Activated CD8-positive, alpha-beta memory T cell treated with anti-CD3 and anti-CD28 coated beads for 1 hour (primary cell): ENCODE measurements around the gene EFCC1.

Experiments used
- DNase-seq, 2 donors: peaks; one replicate each; pipeline ENCODE4 v3.0.0-alpha.2; 2020; ENCODE audit warnings: low read depth in 1 of 2; ENCODE audit errors: extremely low read depth in 1 of 2

Gene EFCC1

DNA sequence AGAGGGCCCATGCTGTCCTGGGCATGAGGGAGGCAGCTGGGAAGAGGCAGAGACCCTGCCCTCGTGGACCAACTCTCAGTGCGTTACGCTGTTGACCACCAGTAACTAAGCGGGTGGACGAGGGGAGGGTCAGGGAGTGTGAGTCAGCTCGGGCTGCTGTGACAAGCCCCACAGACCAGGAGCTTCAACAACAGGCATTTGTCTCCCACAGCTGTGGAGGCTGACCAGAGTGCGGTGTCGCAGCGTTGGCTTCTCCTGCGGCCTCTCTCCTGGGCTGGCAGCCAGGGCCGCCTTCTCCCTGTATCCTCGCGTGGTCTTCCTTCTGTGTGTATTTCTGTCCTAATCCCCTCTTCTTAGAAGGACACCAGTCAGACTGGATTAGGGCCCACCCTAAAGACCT is 13.0 kb downstream of the EFCC1 start:
- no peak for DNase-seq

DNA sequence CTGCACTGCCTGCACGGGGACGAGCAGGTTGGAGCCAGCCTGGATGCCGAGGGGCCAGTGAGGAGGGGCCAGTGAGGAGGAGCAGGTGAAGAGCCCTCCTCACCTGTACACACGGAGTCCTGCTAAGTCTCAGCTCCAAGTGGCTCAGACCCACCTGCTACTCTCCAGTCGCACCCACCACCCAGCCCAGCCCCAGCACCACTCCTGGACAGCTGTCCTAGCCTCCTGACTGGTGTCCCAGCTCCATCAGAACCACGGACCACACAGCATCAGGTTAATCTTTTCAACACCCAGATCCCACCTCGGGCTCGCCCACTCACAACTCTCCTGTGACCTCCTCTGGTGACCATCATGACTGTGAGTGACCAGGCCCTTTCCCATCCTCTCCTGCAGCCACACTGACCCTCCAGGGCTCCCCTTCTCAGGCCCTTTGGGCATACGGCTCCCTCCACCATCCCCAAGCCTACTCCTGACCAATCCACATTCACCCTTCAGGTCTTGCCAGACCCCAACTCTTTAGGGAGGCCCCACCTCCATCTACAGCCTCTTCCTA is 13.8 kb downstream of the EFCC1 start:
- no peak for DNase-seq

DNA sequence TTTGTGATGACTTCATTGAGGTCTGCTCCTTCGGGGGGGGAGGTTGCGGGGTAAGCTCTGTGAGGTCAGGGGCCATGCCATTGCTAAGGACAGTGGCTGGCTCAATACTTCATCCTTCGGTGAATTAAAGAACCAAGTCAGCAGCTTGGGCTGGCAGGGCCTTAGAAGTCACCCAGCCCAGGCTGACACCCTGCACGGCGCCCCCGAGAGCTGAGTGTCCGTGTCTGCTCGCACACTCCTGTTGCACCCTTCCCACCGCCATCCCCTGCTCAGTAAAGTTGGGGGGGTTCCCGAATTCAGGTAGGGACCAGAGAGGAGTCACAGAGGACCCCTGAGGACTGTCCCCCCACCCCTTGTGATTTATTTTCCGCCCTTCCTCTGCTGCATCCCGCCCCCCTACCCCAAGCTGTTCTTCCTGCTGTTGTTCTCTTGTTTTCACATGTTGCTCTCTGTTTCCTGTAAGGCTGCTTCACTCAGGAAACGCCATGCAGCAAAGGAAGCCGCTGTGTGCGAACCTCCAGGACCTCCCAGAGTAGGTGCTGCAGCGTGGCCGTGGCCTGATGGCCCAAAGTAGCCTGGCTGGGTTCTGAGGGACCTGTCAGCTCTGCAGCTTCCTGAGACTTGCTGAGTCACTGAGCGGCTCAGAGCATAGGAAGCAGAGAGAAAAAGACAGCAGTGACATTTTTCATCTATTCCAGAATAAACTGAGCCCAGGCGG is 14.4 kb downstream of the EFCC1 start:
- DNase-seq = no peak

DNA sequence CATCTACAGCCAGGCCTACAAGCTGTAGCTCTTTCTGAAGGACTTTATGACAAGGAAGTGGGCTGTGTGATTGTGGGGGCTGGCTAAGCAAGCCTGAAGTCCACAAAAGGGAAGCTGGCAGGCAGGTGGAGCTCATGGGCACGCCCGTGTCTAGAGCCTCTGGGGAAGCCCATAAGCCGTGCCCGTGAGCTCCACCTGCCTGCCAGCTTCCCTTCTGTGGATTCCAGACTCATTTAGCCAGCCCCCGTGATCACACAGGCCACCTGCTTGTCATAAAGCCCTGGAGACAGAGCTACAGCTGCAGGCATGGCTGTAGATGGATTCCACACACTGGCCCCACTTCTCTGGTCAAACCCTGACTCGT is 15.2 kb downstream of the EFCC1 start:
- peak in 1 of 2 donors; percentile 33 for DNase-seq

DNA sequence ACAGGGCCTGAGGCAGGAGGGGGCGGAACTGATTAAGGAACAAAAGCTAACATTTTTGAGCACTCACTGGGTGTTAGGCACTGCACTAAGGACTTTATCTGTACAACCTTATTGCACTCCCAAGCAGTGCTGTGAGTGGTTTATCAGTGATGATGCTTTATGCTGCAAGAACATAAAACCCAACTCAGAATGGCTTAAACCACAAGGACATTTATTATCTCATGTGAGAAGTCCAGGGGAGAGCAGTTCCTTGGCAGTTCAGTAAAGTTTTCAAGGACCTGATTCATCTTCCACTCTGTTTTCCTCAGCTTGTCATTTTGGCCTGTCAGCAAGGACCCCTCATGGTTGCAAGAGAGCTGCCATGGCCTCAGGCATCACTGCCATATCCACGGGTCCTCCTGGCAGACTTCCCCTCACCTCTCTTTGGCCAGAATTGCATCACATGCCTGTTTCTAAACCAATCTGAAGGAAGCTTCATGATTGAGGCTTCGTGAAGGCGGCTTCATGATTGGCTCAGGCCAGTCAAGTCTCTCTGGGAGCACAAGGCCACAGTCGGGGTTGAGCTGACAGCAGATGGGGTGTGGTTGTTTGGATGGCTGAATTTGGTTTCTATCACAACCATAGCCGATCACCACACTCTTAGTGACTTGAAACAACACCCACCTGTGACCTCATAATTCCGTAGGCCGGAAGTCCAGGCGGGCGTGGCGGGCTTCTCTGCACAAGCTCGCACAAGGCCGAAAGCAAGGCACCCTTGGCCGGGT is 15.8 kb downstream of the EFCC1 start:
- no peak for DNase-seq

DNA sequence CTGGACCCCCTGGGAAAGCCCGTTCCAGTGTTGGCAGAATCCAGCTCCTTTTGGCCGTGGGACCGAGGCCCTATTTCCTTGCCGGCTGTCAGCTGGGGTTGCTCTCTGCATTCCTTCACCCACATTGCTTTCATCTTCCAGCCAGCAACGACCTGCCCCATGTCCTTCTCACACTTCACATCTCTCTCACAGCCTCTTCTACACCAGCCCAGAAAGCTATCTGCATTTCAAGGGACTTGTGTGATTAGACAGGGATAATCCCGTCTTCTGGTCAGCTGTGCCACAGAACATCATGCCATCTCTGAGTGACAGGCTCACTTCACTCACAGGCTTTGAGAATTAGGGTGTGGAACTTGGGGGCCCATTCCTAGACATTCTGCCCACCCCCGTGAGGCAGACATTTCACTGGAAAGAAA is 16.4 kb downstream of the EFCC1 start:
- no peak for DNase-seq

DNA sequence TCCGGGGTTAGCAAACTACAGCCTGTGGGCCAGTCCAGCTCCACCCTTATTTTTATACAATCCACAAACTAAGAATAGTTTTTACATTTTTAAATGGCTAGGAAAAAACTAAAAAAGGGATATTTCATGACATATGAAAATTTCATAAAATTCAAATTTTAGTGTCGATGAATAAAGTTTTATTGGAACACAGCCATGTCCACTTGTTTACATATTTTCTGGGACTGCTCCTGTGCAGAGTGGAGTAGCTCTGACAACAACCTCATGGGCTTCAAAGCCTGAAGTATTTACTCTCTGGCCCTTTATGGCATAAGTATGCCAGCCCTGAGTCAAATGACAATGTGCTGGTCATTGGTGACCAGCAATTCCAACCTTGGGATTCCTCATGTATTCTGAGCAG is 17.2 kb downstream of the EFCC1 start:
- DNase-seq = no peak

DNA sequence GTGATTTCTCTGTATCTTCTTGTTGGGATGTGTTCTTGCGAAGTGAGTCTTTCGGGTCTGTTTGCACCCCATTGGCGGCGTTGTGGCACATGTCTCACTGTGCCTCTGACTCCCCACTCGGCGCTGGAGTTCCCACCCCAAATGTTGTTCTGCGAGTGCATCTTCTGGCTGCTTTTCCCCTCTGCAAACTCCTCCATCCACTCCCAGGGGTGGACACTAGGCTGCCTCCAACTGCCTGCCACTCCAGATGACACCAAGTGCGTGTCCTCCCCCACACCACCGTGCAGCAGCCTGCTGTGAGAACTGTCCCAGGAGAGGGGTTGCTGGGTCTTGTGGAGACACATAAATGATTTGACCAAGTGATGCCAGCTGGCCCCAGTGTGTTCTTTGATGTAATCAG is 17.6 kb downstream of the EFCC1 start:
- DNase-seq = no peak

DNA sequence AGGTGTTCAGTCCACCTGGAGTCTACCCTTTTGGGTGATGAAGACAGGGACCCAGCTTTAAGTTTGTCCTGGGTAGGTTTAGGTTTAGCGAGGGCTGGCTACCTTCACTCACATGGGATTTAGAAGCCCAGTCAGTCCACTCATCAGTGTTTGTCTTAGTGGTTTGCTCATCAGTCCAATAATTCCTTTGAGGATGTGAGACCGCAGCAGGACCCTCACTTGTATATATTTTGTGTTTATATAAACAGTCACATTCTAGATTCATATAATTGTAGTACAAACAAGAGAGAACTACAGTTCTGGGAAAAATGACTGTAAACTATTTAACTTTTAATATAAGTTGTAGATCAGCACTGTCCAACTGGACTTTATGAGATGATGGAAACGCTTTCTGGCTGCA is 18.2 kb downstream of the EFCC1 start:
- no peak for DNase-seq

DNA sequence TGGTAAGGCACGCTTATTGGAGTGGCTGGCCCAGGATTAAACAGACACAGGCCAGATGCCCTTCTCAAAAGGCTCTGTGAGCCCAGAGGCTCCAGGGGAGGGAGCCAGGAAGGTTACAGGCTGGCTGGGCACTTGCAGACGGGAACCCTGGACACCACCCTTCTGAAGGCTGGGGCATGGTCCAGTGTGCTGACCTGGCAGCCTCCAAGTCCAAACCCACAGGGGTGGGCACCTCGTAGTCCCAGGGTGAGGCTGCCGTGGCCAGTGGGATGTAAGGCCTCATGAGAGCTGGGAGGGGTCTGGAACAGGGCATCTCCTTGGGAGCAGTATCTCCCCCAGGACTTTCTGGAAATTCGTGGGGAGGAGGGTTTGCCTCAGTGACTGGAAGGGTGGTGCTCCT is 19.6 kb downstream of the EFCC1 start:
- no peak for DNase-seq

DNA sequence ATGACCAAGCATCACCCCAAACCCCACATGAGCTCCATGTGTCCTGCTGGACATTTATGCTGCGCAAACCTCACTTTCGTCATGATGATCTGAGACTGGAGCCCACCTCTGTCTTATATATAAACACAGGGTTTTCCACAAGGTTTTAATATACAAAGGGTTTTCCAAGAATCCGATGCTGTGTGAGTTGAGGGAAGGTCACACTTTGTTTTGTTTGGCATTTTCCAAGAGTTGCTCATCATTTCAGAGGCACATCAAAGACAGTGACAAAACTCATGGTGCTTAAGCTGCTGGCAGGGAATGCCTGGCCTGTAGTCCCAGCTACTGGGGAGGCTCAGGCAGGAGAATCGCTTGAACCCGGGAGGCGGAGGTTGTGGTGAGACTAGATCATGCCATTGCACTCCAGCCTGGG is 20.0 kb downstream of the EFCC1 start:
- DNase-seq = no peak

DNA sequence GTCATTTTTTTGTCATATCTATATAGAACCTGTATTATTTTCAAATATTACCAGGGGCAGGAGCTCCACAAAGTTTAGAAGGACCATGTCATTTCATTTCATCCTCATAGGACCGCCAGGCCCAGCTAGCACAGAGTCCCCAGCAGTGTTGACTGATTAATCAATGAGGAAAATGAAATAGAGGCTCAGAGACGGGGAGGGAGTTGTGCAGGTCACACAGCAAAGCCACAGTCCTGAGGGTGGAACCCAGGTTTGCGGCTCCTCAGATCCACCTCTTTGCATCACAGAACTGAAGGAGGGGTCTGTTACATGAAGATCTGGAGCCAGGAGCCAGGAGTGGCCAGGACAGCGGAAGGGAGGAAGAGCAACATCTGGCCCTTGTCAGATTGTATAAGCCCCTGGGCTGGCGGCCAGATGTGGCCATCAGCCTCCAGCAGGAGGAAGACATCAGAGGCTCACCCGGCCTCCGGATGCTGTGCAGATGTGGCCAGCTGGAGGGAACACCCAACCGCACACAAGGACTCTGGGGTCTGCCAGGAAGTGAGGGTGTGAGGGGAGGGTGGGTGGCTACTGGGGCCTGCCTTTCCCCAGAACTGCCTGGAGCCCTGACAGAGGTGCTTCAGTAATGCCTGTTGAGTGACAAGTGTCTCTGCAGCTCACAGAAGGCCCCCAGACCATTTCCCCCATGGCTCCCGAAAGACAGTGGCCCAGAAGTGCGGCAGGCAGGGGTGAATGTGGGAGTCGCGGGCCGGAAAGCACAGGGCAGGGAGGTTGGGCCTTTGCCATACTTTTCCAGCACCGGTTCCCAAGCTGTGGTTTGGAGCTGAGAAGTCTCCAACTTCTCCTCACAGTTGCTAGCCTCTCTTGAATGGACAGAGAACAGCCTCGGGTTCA is 21.3 kb downstream of the EFCC1 start:
- no peak for DNase-seq

DNA sequence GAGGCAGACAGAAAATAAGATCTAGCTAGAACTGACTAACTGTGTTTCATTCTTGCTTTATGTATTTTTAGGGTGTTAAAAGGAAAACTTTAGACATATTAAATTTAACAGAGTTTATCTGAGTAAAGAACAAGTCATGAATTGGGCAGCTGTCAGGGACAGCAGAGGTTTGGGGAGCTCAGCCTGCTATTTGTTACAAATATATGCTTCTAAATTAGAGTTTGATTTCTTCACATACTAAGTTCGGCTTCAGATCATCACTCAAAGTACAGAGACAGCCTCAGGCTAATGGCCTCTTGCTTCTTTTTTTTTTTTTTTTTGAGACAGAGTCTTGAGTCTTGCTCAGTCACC is 21.9 kb downstream of the EFCC1 start:
- no peak for DNase-seq

DNA sequence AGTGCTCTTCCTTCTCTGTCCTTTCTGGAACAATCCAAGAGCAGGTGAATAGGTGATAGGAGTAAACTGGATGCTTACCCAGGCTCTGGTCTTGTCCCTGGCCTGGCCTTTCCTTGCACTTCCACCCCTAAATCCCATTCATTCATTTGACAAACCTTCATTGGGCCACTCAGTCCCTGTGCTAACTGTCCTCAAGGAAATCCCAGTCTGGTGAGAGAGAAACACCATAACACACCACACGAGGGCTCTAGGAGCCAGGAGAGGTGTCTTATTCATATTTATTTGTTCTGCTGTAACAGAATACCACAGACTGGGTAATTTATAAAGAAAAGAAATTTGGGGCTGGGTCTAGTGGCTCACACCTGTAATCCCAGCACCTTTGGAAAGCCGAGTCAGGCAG is 22.8 kb downstream of the EFCC1 start:
- DNase-seq = no peak

DNA sequence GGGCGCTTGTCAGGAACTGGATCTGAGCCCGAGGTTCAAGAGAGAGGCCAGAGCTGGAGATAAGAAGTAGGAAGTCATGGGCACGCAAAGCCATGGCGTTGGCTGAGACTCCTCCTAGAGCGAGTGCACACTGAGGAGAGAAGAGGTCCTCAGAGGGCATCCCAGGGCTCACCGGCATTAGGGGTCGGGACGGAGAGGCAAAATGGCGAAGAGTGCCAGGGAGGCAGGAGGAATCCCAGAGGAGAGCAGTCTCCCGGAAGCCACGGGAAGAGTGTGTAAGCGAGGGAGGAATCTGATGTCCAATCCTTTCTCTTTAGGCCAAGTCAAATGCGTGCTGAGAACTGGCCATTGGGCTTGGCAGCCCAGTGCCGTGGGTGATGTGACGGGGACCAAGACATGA is 24.0 kb downstream of the EFCC1 start:
- DNase-seq = no peak

DNA sequence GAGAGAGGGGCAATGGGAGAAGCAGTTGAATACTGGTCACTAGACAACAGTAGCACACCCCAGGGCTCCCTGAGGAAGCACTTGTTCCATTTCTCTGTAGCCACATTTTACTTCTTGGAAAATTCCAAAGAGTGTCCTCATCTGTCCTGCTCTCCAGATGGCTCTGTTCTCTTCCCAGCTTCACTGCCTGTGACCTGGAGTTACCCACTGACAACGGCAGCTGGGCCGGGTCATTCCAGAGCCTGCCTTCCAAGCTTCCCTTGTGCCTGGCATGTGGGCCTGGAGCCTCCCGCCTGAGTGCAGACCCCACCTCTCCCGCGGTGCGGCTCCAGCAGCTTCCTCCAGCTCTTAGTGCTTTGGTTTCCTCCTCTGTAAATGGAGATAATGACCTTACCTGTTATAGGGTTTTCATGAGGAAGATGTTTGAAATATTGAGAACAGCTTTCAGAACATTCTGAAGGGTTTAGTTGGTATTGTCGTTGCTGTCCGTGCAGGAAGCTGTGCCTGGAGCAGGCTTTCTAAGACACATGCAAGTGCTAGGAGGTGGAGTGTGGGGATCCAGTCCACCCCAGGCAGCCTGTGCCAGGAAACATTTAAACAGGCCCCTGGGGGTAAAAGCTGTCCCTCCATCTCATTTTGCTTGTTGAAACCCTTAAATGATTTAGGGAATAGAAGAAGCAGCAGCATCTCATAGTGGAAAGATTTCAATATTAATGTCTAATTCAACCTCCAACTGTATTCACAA is 24.8 kb downstream of the EFCC1 start:
- no peak for DNase-seq

DNA sequence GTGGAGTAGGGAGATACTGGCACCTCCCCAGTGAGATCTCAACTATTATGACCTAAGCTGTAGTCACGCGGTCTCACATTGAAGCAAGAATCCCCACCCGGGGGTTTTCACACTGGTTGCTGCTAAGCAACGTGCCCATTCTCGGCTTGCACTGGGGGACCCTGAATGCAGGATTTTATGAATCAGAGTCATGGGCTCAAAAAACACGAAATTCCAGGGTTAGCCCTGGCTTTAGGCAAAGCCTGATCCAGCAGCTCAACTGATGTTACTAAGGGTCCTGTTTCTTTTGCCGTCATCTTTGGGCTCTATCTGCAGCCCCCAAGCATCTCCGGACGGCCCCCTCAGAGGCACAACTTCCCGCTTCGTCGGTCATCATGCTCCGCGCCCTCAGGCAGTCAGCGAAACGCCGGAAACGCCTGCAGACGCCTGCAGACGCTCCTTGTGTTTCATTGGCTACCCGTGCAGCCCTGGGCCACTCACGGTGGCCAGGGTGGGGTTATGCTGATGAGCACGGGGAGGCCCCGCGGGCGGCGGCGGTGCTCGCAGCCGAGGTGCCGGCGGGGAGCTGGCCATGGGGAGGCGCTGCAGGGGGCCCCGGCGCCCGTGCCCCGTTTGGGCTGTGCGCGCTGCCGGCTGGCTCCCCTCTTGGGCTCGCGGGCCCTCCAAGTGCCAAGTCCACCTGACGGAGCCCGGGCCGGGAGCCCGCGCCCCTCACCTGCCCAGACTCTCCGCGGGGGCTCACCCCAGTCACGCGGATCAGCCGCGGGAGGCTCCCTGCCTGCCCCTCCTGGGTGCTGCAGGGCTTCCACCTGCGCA is 25.8 kb downstream of the EFCC1 start:
- peak; percentile 77 to 84 for DNase-seq

DNA sequence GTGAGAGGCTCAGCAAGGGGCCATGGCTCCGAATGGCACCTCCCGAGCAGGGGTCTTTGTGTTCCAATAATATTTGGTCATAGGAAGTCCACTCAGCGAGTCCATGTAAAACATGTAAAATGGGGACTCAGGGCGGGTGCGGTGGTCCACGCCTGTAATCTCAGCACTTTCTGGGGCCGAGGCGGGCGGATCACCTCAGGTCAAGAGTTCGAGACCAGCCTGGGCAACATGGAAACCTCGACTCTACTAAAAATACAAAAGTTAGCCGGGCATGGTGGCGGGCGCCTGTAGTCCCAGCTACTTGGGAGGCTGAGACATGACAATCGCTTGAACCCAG is 26.4 kb downstream of the EFCC1 start:
- no peak for DNase-seq

DNA sequence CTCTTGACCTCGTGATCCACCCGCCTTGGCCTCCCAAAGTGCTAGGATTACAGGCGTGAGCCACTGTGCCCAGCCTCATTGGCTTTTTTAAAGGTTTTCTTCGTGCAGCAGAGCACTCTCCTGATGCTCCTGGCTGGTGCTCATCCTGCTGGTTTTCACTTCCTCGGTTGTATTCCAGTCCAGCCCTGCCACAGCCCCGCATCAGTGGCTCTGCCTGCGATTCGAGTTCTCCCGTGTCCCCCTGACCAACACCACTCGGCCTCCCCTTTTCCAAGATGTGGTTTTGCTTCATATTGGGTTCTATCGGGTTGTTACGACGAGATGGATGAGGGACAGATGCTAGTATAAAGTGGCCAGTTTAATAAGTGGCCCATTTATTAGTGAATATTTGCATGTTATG is 27.8 kb downstream of the EFCC1 start:
- no peak for DNase-seq

DNA sequence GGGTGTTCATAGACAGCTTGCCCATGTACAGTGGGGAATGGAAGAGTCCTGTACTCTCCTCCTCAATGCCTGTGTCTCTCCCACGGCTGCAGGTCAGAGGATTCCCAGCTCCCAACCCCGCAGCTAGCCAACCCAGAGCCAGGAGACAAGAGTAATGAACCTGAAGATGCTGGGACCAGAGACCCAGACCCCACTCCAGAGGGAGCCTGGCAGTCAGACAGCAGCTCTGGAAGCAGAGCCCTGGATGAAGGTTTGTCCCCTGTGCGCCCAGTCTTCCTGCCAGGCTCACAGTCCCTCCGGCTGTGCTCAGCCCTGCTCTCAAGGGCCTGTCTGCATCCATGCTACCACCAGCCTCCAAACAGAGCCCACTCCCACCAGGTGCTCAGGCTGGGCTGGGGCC is 29.5 kb downstream of the EFCC1 start:
- DNase-seq = no peak
